Small intestine (tissue), 7 donors: Measurements from ENCODE around the gene ITPR3. TPM values are rescaled to one million over a fixed set of nuclear protein-coding genes. Genes with fewer than 3 reads are reported as not detected.

ENCODE experiments used
- DNase-seq, 2 donors: peaks; one replicate each; pipeline versions ENCODE4 v3.0.0 to v3.0.0-alpha.2; 2013
- FAIRE-seq: peaks from 2 replicates; lab custom pipeline; 2012; peaks lifted over from hg19 to GRCh38; lab: Jason Lieb, UNC
- H3K27ac ChIP-seq, 3 donors: one replicate each; pipeline ENCODE4 v1.5.1; 2013; ENCODE audit warnings: low read length in 2 of 3, mild to moderate bottlenecking in 2 of 3, control low read depth in 1 of 3, inconsistent platforms in 1 of 3, low read depth in 1 of 3, moderate library complexity in 1 of 3
- H3K27me3 ChIP-seq, 3 donors: one replicate each; pipeline ENCODE4 v1.6.1; 2013; ENCODE audit warnings: low read length in 3 of 3, inconsistent platforms in 1 of 3; ENCODE audit not compliant: control insufficient read depth in 3 of 3, insufficient read depth in 3 of 3
- H3K36me3 ChIP-seq, 3 donors: one replicate each; pipeline ENCODE4 v1.6.1; 2013; ENCODE audit warnings: low read length in 3 of 3, inconsistent platforms in 1 of 3, low read depth in 1 of 3, mild to moderate bottlenecking in 1 of 3, moderate library complexity in 1 of 3; ENCODE audit not compliant: control insufficient read depth in 3 of 3, insufficient read depth in 2 of 3
- H3K4me1 ChIP-seq, 3 donors: one replicate each; pipeline ENCODE4 v1.6.1; 2013; ENCODE audit warnings: low read length in 2 of 3, inconsistent platforms in 1 of 3, low read depth in 1 of 3, mild to moderate bottlenecking in 1 of 3, moderate library complexity in 1 of 3; ENCODE audit not compliant: control insufficient read depth in 3 of 3, insufficient read depth in 2 of 3
- H3K4me3 ChIP-seq, 3 donors: one replicate each; pipeline ENCODE4 v1.5.1; 2013; ENCODE audit warnings: low read length in 3 of 3, control low read depth in 1 of 3, inconsistent platforms in 1 of 3, low read depth in 1 of 3, mild to moderate bottlenecking in 1 of 3, moderate library complexity in 1 of 3
- H3K9me3 ChIP-seq, 2 donors: one replicate each; pipeline ENCODE4 v1.6.1; 2013; ENCODE audit warnings: low read depth in 1 of 2, low read length in 1 of 2; ENCODE audit not compliant: control insufficient read depth in 2 of 2, insufficient read depth in 1 of 2
- WGBS, 3 donors: extraction: QIAGEN DNeasy Blood & Tissue Kit; methylation state at CpG; one replicate each; pipeline ENCODE4 v1.1.7; 2013; 5-methylcytosine and 5-hydroxymethylcytosine counted together
- polyA plus RNA-seq, 4 donors: library from polyadenylated mRNA; stranded (reverse) in 3 of 4; unstranded in 1 of 4; fragments of 200-250 nt in 3 of 4; fragments of 120-200 nt in 1 of 4; gene quantifications; one replicate each; pipeline versions ENCODE4 v1.2.1 to v1.2.3, GENCODE V29; 2013
- donor health status: healthy with polysubstance abuse.
- donor health status: control.
- donor health status: control.
- donor health status: Bipolar disorder and iron deficiency.
- donor health status: healthy.

ITPR3 gene
- polyA plus RNA-seq, 4 donors = 51.6 to 62.9 (median 59.1) TPM

DNA sequence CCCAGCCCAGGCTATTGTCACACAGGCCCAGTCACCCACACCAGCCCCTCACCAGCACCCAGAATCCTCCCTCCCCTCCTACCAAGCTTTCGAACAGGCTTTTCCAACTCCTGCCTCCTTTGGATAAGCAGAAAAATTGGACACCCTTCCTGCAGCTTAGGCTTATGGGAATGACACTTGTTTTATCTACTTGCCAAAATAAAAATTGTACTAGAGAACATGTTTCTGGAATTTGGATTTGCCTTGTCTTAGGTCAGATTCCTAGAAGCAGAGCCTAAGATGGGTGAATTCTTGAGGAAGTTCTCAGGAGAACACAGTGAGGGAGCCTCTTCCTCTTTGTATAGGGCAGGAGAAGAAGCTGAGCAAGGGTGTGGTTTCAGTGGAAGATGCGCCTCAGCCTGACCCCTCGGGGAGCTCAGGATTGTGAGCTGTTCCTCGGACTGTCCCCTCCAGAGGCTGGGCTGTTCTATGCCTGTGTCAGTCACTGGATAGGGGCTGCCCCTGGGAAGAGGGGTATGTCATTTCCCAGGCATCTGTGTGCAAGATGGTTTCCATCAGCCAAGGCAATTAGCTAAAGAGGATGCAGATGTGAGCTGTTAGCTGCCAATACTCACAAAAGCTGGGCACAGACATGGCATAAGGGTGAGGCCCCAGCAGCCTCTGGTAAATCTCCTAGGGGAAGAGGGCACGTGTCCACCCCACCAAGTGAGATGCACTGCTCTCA, 33.9 kb downstream of the ITPR3 start:
- no peak for FAIRE-seq
- Histone ChIP-seq H3K4me1 (no peaks in the 10 kb centered on the region), H3K36me3 (peaks cover 4 to 88% (median 32%) of the 10 kb centered on the region in 3 donors), H3K4me3 (no peak overlapping the region), H3K9me3 (no peaks in the 10 kb centered on the region), H3K27ac (no peak overlapping the region), H3K27me3 (no peaks in the 10 kb centered on the region)
- DNase-seq = no peak
- 64 to 97% (median 85%) methylated on average over 5 of the region's 5 CpGs for WGBS, 3 donors

DNA sequence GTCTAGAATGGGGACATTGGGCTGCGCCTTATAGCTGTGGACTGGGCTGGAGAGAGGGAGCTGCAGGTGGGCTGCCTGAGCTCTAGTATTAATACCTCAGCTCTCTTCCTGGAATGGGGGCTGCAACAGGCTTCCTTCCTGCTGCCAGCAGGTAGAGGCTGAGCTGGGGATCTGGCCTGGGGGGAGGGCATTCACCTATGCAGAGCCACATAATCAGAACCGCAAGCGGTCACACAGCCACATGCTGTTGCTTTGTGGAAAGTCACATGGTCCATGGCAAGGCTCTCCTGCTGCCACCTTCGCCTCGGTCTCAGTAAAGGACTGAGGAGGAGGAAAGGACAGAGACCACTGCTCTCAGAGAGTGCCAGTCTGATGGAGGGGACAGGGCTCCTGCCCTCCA, 35.7 kb downstream of the ITPR3 start:
- no peak for DNase-seq
- Histone ChIP-seq H3K27ac (no peak overlapping the region), H3K4me1 (no peaks in the 10 kb centered on the region), H3K4me3 (no peak overlapping the region), H3K9me3 (no peaks in the 10 kb centered on the region), H3K36me3 (peaks cover 6 to 91% (median 39%) of the 10 kb centered on the region in 3 donors), H3K27me3 (no peaks in the 10 kb centered on the region)
- WGBS, 3 donors = 89 to 95% (median 94%) methylated on average over 5 of the region's 5 CpGs
- FAIRE-seq = no peak

DNA sequence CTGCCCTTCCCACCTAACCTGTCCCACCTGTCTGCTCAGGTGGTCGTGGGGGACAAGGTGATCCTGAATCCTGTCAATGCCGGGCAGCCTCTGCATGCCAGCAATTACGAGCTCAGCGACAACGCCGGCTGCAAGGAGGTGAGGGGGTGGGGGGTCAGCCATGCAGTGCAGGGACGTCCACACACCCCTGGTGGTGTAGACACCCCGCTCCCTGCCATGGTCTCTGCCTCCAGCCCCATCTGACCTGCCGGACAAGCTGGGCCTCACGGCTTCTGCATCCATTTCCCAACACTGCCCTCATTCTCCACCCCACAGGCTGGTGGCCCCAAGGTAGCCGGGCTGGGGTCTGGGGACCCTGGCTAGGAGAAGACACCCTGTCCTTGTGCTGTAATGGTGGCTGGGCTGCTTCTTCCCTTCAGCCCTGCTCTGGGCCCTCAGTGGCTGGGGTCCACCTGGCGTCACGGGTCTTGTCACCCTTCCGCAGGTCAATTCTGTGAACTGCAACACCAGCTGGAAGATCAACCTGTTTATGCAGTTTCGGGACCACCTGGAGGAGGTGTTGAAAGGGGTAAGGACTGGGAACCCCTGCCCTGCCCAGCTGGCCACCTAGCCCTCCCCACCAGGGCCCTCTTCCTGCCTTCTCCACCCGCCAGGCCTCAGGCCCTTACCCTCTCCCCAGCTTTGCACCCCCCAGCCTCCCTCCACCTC, 38.0 kb downstream of the ITPR3 start:
- DNase-seq (no peak), FAIRE-seq (no peak)
- Histone ChIP-seq H3K9me3 (no peaks in the 10 kb centered on the region), H3K27me3 (no peaks in the 10 kb centered on the region), H3K36me3 (peaks cover 13 to 93% (median 44%) of the 10 kb centered on the region in 3 donors), H3K27ac (no peak overlapping the region), H3K4me1 (no peaks in the 10 kb centered on the region), H3K4me3 (no peak overlapping the region)
- WGBS, 3 donors = 91 to 98% (median 96%) methylated on average over 14 to 16 of the region's 16 CpGs

- Histone ChIP-seq H3K4me1 (no peaks in the 10 kb centered on the region), H3K36me3 (peaks cover 13 to 92% (median 46%) of the 10 kb centered on the region in 3 donors), H3K27ac (no peak overlapping the region), H3K4me3 (no peak overlapping the region), H3K27me3 (no peaks in the 10 kb centered on the region), H3K9me3 (no peaks in the 10 kb centered on the region)
- DNase-seq (no peak), FAIRE-seq (no peak)
- WGBS, 3 donors = 85 to 92% (median 86%) methylated on average over 6 of the region's 6 CpGs
These were observed 38.9 kb downstream of the ITPR3 start for GRCh38 chr6:33659986-33660385.

- FAIRE-seq = no peak
- H3K36me3 ChIP-seq = peaks cover 16 to 91% (median 52%) of the 10 kb centered on the region in 3 donors
- no peak overlapping the region for H3K4me3 ChIP-seq
- DNase-seq = no peak
- no peaks in the 10 kb centered on the region for H3K27me3 ChIP-seq
- H3K27ac ChIP-seq = no peak overlapping the region
- WGBS, 3 donors = 83 to 87% (median 87%) methylated on average over 10 of the region's 10 CpGs
- no peaks in the 10 kb centered on the region for H3K4me1 ChIP-seq
- no peaks in the 10 kb centered on the region for H3K9me3 ChIP-seq
These were observed 40.1 kb downstream of the ITPR3 start for GRCh38 chr6:33661106-33661838.

DNA sequence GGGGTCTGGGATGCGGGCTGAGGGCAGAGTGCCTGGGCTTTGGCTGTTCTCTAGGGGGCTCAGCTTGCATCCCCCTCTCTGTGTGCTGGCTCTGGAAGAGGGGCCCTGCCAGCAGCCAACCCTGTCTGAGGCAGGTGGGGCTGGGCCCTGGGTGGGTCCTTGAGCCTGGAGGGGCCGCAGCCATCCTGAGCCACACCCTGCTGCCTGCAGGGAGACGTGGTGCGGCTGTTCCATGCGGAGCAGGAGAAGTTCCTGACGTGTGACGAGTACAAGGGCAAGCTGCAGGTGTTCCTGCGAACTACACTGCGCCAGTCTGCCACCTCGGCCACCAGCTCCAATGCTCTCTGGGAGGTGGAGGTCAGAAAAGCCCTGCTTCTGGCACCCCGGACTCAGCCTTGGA, 41.2 kb downstream of the ITPR3 start:
- Histone ChIP-seq H3K27me3 (no peaks in the 10 kb centered on the region), H3K4me3 (no peak overlapping the region), H3K9me3 (no peaks in the 10 kb centered on the region), H3K27ac (no peak overlapping the region), H3K4me1 (no peaks in the 10 kb centered on the region), H3K36me3 (peaks cover 12 to 89% (median 53%) of the 10 kb centered on the region in 3 donors)
- 90 to 93% (median 91%) methylated on average over 10 to 11 of the region's 11 CpGs for WGBS, 3 donors
- DNase-seq (no peak), FAIRE-seq (no peak)

DNA sequence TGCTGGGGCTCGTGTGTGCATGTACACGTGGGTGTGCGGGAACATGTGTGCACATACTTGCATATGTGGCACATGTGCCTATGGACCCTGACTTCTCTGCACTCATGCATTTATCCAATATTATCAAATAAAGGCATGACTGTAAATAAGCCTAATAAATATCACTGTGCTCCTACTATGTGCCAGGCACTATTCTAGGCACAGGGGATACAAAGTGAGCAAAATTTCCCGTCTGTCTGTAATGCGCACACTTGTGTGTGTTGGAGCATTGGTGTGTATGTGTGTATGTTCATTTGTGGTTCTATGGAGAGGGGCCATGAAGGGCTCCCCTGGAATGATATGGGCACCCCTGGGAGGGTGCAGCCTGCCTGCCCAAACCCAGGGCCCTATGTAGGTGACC, 41.9 kb downstream of the ITPR3 start:
- Histone ChIP-seq H3K27me3 (no peaks in the 10 kb centered on the region), H3K27ac (no peak overlapping the region), H3K4me3 (no peak overlapping the region), H3K36me3 (peaks cover 15 to 89% (median 57%) of the 10 kb centered on the region in 3 donors), H3K9me3 (no peaks in the 10 kb centered on the region), H3K4me1 (no peaks in the 10 kb centered on the region)
- no peak for FAIRE-seq
- 74 to 84% (median 83%) methylated on average over 5 of the region's 5 CpGs for WGBS, 3 donors
- DNase-seq = no peak

DNA sequence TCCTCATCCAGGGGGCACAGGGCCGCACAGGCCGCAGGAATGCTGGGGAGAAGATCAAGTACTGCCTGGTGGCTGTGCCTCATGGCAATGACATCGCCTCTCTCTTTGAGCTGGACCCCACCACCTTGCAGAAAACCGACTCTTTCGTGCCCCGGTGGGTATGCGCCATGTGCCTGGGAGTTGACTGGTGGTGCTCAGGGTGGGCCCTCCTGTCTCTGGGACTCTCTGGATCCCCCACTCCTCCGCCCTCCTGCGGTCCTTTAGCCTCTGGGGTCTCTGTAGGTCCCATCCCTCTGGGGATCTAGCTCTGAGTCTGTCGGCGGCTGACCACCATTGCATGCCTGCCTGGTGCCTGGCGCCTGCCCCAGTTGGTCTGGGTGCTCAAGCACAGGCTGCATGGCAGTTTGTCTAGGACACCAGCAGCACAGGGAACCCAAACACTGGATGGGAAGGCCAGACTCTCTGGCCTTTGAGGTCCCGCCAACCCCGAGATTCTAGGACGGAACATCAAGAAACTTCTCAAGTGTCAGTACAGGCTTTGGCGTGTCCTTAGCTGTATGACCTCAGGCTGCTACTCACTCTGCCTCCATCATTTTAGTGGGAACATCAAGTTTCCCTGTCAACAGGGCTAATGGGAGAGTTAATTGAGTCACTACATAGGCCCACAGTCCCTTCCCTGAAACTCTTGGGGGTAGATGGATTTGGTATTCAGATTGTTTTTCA, 42.8 kb downstream of the ITPR3 start:
- Histone ChIP-seq H3K4me3 (no peak overlapping the region), H3K36me3 (peaks cover 20 to 89% (median 55%) of the 10 kb centered on the region in 3 donors), H3K9me3 (no peaks in the 10 kb centered on the region), H3K27me3 (no peaks in the 10 kb centered on the region), H3K4me1 (peaks cover 0 to 2% (median 0%) of the 10 kb centered on the region in 3 donors), H3K27ac (no peak overlapping the region)
- 95 to 97% (median 97%) methylated on average over 14 to 16 of the region's 16 CpGs for WGBS, 3 donors
- FAIRE-seq = no peak
- DNase-seq = no peak
